Smooth muscle cell (in vitro differentiated cells): ENCODE data around the gene E2F4. TPM values are rescaled to one million over a fixed set of nuclear protein-coding genes. Genes with fewer than 3 reads are reported as not detected.

Experiments
- DNase-seq: peaks from one replicate; lab custom pipeline; 2025; ENCODE audit not compliant: unreplicated experiment; lab: John Stamatoyannopoulos, UW
- H2AFZ ChIP-seq: fragments of 200-600 bp; sonication (generic); 2 replicates; pipeline ENCODE4 v1.6.0; 2016; ENCODE audit warnings: antibody characterized with exemption, low read depth, mild to moderate bottlenecking
- H3F3A ChIP-seq: fragments of 200-600 bp; sonication (generic); 2 replicates; pipeline ENCODE4 v1.6.0; 2017; ENCODE audit warnings: antibody characterized with exemption, low read depth
- H3K27ac ChIP-seq: fragments of 200-600 bp; sonication (generic); 2 replicates; pipeline ENCODE4 v1.5.1; 2016; ENCODE audit warnings: low read depth, mild to moderate bottlenecking
- H3K27me3 ChIP-seq: fragments of 200-600 bp; sonication (generic); 2 replicates; pipeline ENCODE4 v1.6.1; 2016; ENCODE audit warnings: low read depth, mild to moderate bottlenecking
- H3K36me3 ChIP-seq: fragments of 200-600 bp; sonication (generic); 2 replicates; pipeline ENCODE4 v1.5.1; 2016; ENCODE audit warnings: low read depth
- H3K4me1 ChIP-seq: fragments of 200-600 bp; sonication (generic); 2 replicates; pipeline ENCODE4 v1.5.1; 2016; ENCODE audit warnings: low read depth
- H3K4me2 ChIP-seq: fragments of 200-600 bp; sonication (generic); 2 replicates; pipeline ENCODE4 v1.6.0; 2016; ENCODE audit warnings: mild to moderate bottlenecking
- H3K4me3 ChIP-seq: fragments of 200-600 bp; sonication (generic); 2 replicates; pipeline ENCODE4 v1.5.1; 2016; ENCODE audit warnings: mild to moderate bottlenecking
- H3K79me2 ChIP-seq: fragments of 200-600 bp; sonication (generic); 2 replicates; pipeline ENCODE4 v1.6.0; 2016; ENCODE audit warnings: low read depth, mild to moderate bottlenecking
- H3K9ac ChIP-seq: fragments of 200-600 bp; sonication (generic); 2 replicates; pipeline ENCODE4 v1.6.0; 2016; ENCODE audit warnings: low read depth
- H3K9me3 ChIP-seq: fragments of 200-600 bp; sonication (generic); replicated peaks from 2 replicates; pipeline ENCODE4 v1.5.1; 2016; ENCODE audit warnings: low read depth
- H4K20me1 ChIP-seq: fragments of 200-600 bp; sonication (generic); 2 replicates; pipeline ENCODE4 v1.6.0; 2016; ENCODE audit warnings: low read depth
- WGBS: methylation state at CpG from one replicate; pipeline ENCODE4 v1.1.7; 2016; ENCODE audit warnings: low lambda C conversion rate; 5-methylcytosine and 5-hydroxymethylcytosine counted together
- polyA plus RNA-seq: library from polyadenylated mRNA; unstranded; fragments of >200 nt; fragmentation: Nextera tagmentation; extraction: Ambion mirVana; gene quantifications from 2 replicates; pipeline ENCODE4 v1.2.1, GENCODE V29; 2016
- total RNA-seq: library from RNA; depleted of rRNA; stranded (reverse); fragments of >200 nt; gene quantifications from 2 replicates; pipeline ENCODE4 v1.2.3, GENCODE V29; 2014
- TF ChIP-seq, protein P1 (sequence below): fragments of 200-600 bp; sonication (generic); IDR thresholded peaks from 2 replicates; pipeline ENCODE4 v1.5.1; 2017; ENCODE audit warnings: borderline replicate concordance, mild to moderate bottlenecking, antibody characterized with exemption; ENCODE audit not compliant: insufficient read depth, poor library complexity, severe bottlenecking

The E2F4 gene
- total and polyA plus RNA-seq, 2 experiments from 2014 or later = 49.9 to 53.8 TPM

DNA sequence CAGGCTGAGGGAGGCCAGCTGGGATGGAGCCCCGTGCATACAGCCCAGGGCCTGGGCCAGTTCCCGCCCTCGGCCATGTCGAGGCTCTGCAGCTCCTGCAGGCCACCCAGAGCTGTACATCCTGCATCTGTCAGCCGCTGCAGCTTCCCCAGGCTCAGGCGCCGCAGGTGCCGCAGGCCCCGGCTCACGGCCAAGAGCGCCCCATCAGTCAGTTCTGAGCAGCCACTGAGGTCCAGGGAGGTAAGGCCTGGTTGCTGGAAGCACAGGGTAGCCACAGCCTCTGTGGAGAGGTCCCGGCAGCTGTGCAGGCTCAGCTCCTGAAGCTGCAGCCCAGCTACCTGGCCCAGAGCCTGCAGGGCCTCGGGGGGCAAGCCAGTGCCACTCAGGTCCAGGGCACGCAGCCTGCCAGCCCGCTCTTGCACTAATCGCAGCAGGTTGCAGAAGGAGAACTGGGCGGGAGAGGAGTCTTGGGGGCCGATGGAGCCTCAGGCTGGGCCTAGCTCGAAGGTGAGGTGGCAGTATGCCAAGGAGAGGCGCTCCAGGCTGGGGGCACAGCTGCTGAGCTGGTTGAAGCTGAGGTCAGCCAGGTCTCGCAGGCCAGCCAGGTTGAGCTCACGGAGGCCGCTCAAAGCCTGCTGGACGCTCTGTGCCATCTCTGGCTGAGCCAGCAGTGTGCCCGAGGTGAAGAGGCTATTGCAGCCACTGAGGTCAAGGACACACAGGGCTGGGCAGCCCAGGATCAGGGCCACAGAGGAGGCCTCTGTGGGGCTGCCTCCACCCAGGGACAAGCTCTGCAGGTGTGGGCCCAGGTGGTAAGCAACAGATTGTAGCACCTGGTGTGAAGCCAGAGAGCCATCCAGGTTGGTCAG is 18.3 kb downstream of the E2F4 start:
- H3F3A ChIP-seq = no peaks in the 10 kb centered on the region
- H3K9me3 ChIP-seq = no peaks in the 10 kb centered on the region
- H3K27me3 ChIP-seq = no peaks in the 10 kb centered on the region
- no peak overlapping the region for H3K4me2 ChIP-seq
- no peak overlapping the region for H3K4me3 ChIP-seq
- DNase-seq = no peak
- no peaks in the 10 kb centered on the region for H3K79me2 ChIP-seq
- WGBS = 91% methylated on average over 25 of the region's 25 CpGs
- H3K36me3 ChIP-seq = no peaks in the 10 kb centered on the region
- no peak overlapping the region for H3K27ac ChIP-seq
- TF ChIP-seq, protein P1, sequence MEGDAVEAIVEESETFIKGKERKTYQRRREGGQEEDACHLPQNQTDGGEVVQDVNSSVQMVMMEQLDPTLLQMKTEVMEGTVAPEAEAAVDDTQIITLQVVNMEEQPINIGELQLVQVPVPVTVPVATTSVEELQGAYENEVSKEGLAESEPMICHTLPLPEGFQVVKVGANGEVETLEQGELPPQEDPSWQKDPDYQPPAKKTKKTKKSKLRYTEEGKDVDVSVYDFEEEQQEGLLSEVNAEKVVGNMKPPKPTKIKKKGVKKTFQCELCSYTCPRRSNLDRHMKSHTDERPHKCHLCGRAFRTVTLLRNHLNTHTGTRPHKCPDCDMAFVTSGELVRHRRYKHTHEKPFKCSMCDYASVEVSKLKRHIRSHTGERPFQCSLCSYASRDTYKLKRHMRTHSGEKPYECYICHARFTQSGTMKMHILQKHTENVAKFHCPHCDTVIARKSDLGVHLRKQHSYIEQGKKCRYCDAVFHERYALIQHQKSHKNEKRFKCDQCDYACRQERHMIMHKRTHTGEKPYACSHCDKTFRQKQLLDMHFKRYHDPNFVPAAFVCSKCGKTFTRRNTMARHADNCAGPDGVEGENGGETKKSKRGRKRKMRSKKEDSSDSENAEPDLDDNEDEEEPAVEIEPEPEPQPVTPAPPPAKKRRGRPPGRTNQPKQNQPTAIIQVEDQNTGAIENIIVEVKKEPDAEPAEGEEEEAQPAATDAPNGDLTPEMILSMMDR = no peak
- H3K9ac ChIP-seq = no peak overlapping the region
- H4K20me1 ChIP-seq = no peaks in the 10 kb centered on the region
- no peaks in the 10 kb centered on the region for H3K4me1 ChIP-seq
- no peak overlapping the region for H2AFZ ChIP-seq

DNA sequence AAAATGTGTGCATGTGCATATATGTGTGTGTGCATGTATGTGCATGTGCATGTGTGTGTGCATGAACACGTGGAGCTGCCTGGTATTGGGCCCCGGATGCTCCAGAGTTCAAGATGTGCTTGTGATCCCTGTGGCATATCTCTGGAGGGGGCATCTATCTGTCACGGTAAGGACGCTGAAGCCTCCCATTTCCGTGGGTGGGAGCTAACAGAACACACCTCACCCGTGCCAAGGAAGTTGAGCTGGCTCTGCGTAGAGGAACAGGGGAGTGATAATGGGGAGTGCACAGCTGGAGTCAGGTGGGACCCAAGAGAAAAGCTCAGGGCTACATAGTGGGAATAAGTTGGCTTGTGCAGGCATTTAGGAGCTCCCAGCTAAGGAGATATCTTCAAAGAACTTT is 19.7 kb downstream of the E2F4 start:
- no peaks in the 10 kb centered on the region for H3K4me1 ChIP-seq
- TF ChIP-seq, protein P1 = no peak
- DNase-seq = no peak
- H3K4me3 ChIP-seq = no peak overlapping the region
- no peaks in the 10 kb centered on the region for H3K9me3 ChIP-seq
- H2AFZ ChIP-seq = no peak overlapping the region
- no peaks in the 10 kb centered on the region for H3K27me3 ChIP-seq
- H3K36me3 ChIP-seq = no peaks in the 10 kb centered on the region
- H4K20me1 ChIP-seq = no peaks in the 10 kb centered on the region
- H3K4me2 ChIP-seq = no peak overlapping the region
- H3K27ac ChIP-seq = no peak overlapping the region
- 84% methylated on average over 7 of the region's 7 CpGs for WGBS
- no peaks in the 10 kb centered on the region for H3F3A ChIP-seq
- H3K9ac ChIP-seq = no peak overlapping the region
- no peaks in the 10 kb centered on the region for H3K79me2 ChIP-seq

GRCh38 chr16:67212766-67213165 is 20.8 kb downstream of the E2F4 start:
- H3K4me1 ChIP-seq = no peaks in the 10 kb centered on the region
- no peaks in the 10 kb centered on the region for H4K20me1 ChIP-seq
- H3K79me2 ChIP-seq = no peaks in the 10 kb centered on the region
- no peak overlapping the region for H3K4me2 ChIP-seq
- H3F3A ChIP-seq = no peaks in the 10 kb centered on the region
- H3K4me3 ChIP-seq = no peak overlapping the region
- no peak overlapping the region for H3K9ac ChIP-seq
- no peak overlapping the region for H2AFZ ChIP-seq
- no peak for DNase-seq
- TF ChIP-seq, protein P1 = no peak
- no peaks in the 10 kb centered on the region for H3K36me3 ChIP-seq
- H3K27ac ChIP-seq = no peak overlapping the region
- H3K27me3 ChIP-seq = no peaks in the 10 kb centered on the region
- H3K9me3 ChIP-seq = no peaks in the 10 kb centered on the region
